Rectal smooth muscle tissue (tissue), 1 donor: ENCODE measurements around the gene NKD2.
"Not testable (repeated sequence)": the region's sequence is repeated elsewhere in the genome, so short reads cannot be mapped to it uniquely, and the experiment has no call there.

ENCODE experiments used
- H3K27ac ChIP-seq: one replicate; pipeline ENCODE4 v1.7.0; 2013; ENCODE audit warnings: low read depth, low read length, inconsistent platforms
- H3K27me3 ChIP-seq: one replicate; pipeline ENCODE4 v1.7.0; 2013; ENCODE audit warnings: low read length; ENCODE audit not compliant: control insufficient read depth, insufficient read depth
- H3K36me3 ChIP-seq: one replicate; pipeline ENCODE4 v1.7.0; 2013; ENCODE audit warnings: low read length; ENCODE audit not compliant: control insufficient read depth, insufficient read depth
- H3K4me1 ChIP-seq: one replicate; pipeline ENCODE4 v1.7.0; 2013; ENCODE audit warnings: low read length; ENCODE audit not compliant: control insufficient read depth, insufficient read depth
- H3K4me3 ChIP-seq: one replicate; pipeline ENCODE4 v1.7.0; 2013; ENCODE audit warnings: low read length
- H3K9ac ChIP-seq: one replicate; pipeline ENCODE4 v1.7.0; 2013; ENCODE audit warnings: low read length

The NKD2 gene

DNA sequence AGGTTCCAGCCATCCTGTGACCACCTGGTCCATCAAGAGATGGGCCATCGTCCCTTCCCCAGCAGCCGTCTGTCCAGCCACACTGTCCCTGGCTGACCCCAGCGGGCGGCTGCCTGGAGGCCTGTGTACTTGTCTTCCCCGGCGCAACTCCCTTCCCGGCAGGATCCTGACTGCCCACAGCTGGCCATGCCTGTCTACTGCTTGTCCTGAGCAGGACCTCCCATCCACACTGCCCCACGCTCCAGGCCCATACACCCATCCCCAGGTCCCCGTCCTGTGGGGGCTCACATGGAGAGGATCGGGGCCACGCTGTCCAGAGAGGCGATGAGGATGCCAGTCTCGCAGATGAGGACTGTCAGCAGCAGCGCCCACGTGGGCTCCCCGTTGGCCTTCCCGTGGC, 67.8 kb downstream of the NKD2 start:
- Histone ChIP-seq H3K27ac (no peak overlapping the region), H3K4me3 (no peak overlapping the region), H3K9ac (no peak overlapping the region), H3K36me3 (peaks cover 36% of the 10 kb centered on the region), H3K4me1 (no peaks in the 10 kb centered on the region), H3K27me3 (no peaks in the 10 kb centered on the region)

DNA sequence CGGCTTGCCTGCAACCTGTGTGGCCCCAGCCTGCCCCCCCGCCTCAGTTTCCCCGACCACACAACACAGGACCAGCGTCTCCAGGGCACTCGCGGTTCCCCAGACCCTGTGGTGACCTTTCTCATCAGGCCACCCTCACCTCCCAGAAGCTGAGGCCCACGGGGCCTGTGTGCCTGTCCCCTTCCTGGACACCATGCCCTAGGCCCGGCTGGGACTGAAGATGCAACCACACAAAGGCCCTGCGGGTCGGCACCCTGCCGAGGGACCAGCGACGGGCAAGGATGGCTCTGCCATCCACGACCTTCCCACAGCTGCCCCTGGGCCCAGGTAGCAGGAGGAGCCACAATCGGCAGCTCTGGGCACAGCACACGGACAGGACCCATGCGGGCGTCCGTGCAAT, 68.4 kb downstream of the NKD2 start:
- Histone ChIP-seq H3K36me3 (peaks cover 39% of the 10 kb centered on the region), H3K27me3 (no peaks in the 10 kb centered on the region), H3K9ac (no peak overlapping the region), H3K27ac (no peak overlapping the region), H3K4me3 (no peak overlapping the region), H3K4me1 (no peaks in the 10 kb centered on the region)

DNA sequence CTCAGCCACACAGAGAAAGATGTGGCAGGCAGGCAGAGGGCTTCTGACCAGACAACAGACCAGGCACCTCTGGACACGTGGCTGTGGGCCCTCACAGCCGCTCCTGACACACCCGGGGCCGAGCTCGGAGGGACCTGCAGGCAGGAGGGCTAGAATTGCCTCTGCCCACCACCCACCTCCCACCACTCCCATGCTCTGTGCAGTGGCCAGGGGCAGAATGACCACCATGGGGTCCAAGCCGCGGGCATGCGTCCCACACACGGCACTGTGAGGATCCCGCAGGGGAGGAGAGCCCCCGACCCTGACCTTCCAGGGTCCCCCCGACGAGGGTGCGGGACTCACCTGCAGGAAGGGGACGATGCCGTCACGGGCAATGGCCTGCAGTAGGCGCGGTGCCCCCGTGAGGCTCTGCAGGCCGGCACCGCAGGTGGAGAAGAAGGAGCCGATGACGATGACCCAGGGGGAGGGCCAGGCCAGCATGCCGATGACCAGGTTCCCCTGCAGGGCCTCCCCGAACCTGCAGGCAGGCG, 69.0 kb downstream of the NKD2 start:
- no peak overlapping the region for H3K4me3 ChIP-seq
- no peak overlapping the region for H3K9ac ChIP-seq
- no peaks in the 10 kb centered on the region for H3K4me1 ChIP-seq
- no peak overlapping the region for H3K27ac ChIP-seq
- H3K36me3 ChIP-seq, result peaks cover 39% of the 10 kb centered on the region
- H3K27me3 ChIP-seq, result no peaks in the 10 kb centered on the region

DNA sequence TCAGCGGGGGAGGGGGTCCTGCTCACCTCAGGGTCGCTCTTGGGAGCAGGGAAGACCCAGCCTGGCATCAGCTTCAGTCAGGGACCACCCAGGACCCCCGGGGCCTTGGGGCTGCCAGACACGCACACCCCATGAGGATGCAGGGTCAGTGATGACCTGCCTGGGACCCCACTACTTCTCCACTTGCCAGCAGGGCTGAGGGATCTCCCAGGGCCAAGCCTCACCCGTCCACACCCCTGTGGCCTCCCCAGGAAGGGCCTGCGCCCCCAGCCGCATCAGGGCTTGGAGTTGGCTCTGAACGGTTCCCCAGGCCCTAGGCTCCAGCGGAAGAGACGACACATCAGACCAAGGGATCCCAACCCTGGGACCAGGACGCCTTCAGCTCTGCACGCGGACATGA, 69.6 kb downstream of the NKD2 start:
- Histone ChIP-seq H3K4me3 (no peak overlapping the region), H3K4me1 (no peaks in the 10 kb centered on the region), H3K27me3 (no peaks in the 10 kb centered on the region), H3K9ac (no peak overlapping the region), H3K36me3 (peaks cover 39% of the 10 kb centered on the region), H3K27ac (no peak overlapping the region)

DNA sequence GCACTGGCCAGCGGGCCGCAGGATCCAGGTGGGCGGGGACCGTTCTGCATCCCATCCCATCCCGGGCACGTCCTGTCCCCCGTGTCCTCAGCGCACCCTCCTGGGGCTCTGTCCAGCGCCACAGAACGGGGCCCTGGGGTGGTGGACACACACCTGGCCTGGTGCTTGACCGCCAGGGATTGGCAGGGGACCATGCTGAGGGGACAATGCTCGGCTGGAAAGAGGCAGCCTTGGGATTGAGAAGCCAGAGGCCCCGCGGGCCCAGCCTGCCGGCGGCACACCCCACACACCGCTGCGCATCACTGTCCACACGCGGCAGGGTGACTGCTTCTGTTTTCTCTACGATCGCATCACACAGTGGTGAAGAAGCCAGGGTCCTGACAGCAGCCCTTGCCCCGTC, 70.2 kb downstream of the NKD2 start:
- H3K4me3 ChIP-seq, result no peak overlapping the region
- H3K36me3 ChIP-seq, result peaks cover 38% of the 10 kb centered on the region
- no peaks in the 10 kb centered on the region for H3K27me3 ChIP-seq
- no peak overlapping the region for H3K9ac ChIP-seq
- no peaks in the 10 kb centered on the region for H3K4me1 ChIP-seq
- no peak overlapping the region for H3K27ac ChIP-seq

DNA sequence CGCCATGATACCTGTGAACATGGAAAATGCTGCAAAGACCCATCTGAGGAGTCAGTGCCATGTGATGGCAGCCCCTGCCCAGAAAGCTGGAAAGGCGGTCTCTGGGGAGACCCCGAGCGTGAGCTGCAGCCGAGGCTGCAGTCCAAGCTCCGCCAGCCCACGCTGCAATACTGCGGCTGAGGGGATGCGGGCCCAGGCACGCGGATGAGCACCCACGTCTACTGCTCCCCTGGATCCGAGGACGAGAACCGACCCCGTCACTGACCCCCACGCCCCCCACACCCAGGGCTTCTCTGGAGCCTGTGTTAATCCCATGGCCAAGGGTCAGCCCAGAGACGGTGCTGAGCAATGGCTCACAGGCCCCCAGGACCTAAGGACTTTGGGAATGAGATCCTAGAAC, 70.9 kb downstream of the NKD2 start:
- peaks cover 39% of the 10 kb centered on the region for H3K36me3 ChIP-seq
- H3K4me1 ChIP-seq, result no peaks in the 10 kb centered on the region
- H3K4me3 ChIP-seq, result no peak overlapping the region
- H3K27ac ChIP-seq, result no peak overlapping the region
- no peak overlapping the region for H3K9ac ChIP-seq
- no peaks in the 10 kb centered on the region for H3K27me3 ChIP-seq

DNA sequence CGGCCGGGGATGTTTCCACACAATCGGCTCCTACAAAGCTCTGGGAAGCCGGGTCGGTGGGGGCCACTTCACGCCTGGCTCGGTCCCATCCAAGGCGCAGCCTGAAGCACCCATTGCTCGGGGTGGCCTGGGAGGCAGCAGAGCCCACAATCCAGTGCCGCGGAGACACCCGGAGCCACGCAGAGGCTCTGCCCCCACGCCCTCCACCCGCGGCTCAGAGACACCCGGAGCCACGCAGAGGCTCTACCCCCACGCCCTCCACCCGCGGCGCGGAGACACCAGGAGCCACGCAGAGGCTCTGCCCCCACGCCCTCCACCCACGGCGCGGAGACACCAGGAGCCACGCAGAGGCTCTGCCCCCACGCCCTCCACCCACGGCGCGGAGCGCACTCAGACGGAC, 71.4 kb downstream of the NKD2 start:
- Histone ChIP-seq H3K36me3 (peaks cover 37% of the 10 kb centered on the region), H3K4me3 (no peak overlapping the region), H3K4me1 (no peaks in the 10 kb centered on the region), H3K27ac (no peak overlapping the region), H3K27me3 (no peaks in the 10 kb centered on the region), H3K9ac (no peak overlapping the region)

DNA sequence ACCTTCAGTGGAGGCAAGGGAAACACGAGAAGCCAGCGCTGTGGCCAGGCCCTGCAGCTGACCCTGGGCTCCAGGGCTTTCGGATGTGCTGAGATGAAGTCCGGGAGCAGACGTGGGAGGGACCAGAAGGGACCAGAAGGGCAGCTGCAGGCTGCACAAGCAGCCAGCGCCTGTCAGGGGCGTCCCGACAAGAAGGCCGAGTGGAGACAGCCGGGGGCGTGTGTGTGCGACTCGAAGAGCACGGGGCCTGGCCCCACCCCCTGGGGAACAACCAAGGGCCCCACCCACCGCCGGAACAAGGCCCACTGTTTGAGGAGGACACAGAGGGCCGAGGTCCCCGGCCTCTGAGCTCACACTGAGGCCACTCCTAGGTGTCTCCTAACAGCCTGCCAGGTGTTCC, 71.8 kb downstream of the NKD2 start:
- Histone ChIP-seq H3K4me1 (no peaks in the 10 kb centered on the region), H3K27ac (no peak overlapping the region), H3K36me3 (peaks cover 37% of the 10 kb centered on the region), H3K27me3 (no peaks in the 10 kb centered on the region), H3K9ac (no peak overlapping the region), H3K4me3 (no peak overlapping the region)

DNA sequence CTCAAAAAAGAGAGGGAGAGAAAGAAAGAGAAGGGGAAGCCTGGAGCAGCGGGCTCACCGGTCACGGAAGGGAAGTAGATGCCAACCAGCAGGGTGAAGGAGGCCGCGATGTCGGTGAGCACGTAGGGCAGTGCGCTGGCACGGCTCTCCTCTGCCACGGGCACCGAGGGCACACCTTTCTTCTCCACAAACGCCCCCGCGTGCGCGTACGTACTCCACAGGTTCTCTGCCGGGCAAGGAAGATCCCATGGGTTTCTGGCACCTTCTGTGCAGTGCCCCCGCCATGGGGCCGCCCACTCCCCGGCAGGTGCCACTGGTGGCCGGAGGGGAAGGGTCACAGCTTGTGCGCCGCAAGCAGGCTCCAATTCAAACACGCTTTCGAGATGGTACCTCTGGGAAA, 72.9 kb downstream of the NKD2 start:
- H3K36me3 ChIP-seq, result peaks cover 37% of the 10 kb centered on the region
- H3K27ac ChIP-seq, result no peak overlapping the region
- H3K27me3 ChIP-seq, result no peaks in the 10 kb centered on the region
- no peak overlapping the region for H3K4me3 ChIP-seq
- no peaks in the 10 kb centered on the region for H3K4me1 ChIP-seq
- no peak overlapping the region for H3K9ac ChIP-seq

DNA sequence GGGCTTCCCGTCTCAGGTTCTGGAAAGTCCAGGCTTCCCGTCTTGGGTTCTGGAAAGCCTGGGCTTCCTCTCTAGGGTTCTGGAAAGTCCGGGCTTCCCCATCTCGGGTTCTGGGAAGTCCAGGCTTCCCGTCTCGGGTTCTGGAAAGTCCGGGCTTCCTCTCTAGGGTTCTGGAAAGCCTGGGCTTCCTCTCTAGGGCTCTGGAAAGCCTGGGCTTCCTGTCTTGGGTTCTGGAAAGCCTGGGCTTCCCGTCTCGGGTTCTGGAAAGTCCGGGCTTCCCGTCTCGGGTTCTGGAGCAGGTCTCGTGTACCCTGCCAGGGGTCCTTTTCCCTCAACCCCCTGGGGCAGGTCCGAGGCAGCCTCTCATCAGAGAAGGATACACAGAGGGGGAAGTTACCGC, 74.4 kb downstream of the NKD2 start:
- H3K27ac ChIP-seq, H3K4me1 ChIP-seq, H3K9ac ChIP-seq, H3K4me3 ChIP-seq, H3K27me3 ChIP-seq: not testable (repeated sequence)
- H3K36me3 ChIP-seq, result peaks cover 44% of the 10 kb centered on the region

DNA sequence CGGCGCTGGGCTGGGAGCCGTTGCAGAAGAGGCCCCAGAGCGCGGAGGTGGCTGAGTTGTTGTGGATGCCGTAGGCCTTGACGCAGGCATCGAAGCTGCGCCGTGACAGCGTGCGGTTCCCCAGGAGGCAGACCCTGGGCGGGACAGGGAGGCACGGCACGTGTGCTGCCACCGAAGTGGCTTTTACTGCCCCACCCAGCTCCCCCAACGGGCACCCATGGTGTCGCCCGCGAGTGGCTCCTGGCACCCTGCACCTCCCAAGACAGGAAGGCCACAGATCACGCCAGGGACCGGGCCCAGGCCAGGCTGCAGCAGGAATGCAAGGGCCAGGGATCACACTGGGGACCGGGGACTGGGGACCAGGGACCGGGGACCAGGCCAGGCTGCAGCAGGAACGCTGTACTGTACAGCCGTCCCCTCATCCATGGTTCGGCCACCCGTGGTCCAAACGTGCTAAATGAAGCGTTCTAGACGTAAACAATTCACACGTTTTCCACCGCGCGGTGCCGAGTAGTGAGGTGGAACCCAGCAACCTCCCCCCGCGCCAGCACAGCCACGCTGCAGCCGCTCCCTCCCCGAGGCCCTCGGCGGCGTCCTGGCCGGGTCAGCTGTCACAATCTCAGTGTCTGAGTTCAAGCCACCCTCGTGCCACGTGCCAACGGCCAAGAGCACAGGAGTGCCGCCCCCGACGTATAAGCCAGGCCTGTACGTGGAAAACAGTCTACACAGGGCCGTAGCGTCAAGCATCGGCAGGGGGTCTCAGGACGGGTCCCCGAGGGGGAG, 75.4 kb downstream of the NKD2 start:
- Histone ChIP-seq H3K27ac (no peak overlapping the region), H3K27me3 (no peaks in the 10 kb centered on the region), H3K4me1 (no peaks in the 10 kb centered on the region), H3K9ac (no peak overlapping the region), H3K4me3 (no peak overlapping the region), H3K36me3 (peaks cover 51% of the 10 kb centered on the region)

DNA sequence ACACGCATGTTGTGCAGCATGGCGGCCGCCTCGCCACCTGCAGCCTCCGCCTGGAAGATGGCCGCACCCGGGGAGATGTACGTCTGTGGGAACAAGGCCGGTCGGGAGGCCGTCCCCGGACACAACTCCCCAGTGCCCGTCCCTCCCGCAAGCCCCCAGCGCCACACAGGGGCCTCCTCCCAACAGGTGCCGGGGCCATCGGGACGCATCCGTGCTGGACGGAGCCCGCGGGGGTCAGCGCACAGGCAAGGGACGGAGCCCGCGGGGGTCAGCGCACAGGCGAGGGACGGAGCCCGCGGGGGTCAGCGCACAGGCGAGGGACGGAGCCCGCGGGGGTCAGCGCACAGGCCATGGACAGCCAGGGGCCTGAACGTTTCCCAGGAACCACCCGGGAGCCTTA, 76.8 kb downstream of the NKD2 start:
- H3K4me1 ChIP-seq, result no peaks in the 10 kb centered on the region
- no peak overlapping the region for H3K4me3 ChIP-seq
- H3K36me3 ChIP-seq, result peaks cover 48% of the 10 kb centered on the region
- no peak overlapping the region for H3K9ac ChIP-seq
- no peaks in the 10 kb centered on the region for H3K27me3 ChIP-seq
- no peak overlapping the region for H3K27ac ChIP-seq

DNA sequence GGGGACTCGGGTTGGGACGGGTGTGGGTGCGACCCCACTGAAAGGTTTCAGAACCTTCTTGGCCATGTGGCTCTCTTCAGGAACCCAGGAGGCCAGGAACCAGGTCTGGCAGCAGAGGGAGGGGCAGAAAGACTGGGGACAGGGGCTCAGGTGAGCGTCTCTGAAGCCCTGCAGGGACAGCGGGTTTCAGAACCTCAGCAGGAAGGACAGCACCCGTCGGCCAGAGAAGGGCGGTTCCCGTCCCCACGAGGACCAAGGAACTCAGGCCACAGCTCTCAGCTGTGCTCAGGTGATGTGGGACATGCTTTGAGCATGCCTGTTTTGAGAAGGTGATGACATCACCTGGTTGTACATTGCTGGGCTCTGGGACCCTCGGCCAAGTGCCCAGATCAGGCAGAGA, 77.5 kb downstream of the NKD2 start:
- H3K4me1 ChIP-seq, result no peaks in the 10 kb centered on the region
- H3K27me3 ChIP-seq, result no peaks in the 10 kb centered on the region
- peaks cover 47% of the 10 kb centered on the region for H3K36me3 ChIP-seq
- no peak overlapping the region for H3K27ac ChIP-seq
- H3K9ac ChIP-seq, result no peak overlapping the region
- no peak overlapping the region for H3K4me3 ChIP-seq
